ENCODE measurements around the gene FMNL1.

FMNL1 gene

GRCh38 chr17:45260204-45260783 lies 38.6 kb downstream of the FMNL1 start:
- no peak for DNase-seq

DNA sequence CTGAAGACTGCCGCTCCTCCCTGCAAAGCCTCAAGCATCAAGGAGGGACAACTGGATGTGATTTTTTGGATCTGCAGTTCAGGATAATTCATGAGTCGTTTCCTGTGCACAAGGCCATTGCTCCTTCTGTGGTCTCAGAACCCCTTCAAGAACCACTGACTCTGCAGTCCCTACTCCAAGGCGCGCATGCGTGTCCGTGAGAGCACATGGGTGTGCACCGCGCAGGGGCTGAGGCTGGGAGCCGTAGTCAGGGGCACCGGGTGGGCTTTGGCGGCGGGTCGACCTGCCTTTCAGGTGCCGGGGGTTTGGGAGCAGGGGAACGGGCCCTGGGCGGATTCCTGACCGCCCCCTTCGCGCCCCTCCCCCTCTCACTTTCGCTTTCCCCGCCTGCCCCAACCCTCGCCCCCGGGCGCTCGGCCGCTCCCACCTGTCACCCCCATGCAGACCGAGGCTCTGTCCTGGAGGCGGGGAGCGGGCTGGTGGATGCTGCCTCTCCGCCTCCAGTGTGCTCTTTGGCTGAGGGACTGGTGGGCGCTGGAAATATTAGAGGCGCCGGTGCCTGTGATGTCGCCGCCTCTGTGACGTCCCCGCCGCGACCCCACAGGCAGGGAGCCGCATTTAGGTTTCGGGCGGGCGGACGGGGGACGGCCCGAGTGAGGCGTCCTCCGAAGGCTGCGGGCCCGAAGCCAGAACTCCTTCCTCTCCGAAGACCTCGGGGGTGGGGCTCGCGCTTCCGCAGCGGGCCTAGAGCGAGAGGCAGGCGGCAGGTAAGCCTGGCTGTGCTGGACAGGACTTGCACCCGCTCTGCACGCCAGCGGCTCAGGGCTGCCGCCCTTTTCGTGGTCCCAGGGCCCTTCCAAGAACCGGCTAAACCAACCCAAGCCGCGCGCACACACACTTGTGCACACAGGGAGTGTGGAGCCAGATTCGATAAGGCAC lies 40.2 kb downstream of the FMNL1 start, which contains the start of gene SPATA32:
SPATA32 (minus strand) TSS at position 518 of the 939 bp plus-strand sequence; CDS start at position 440, 78 bp downstream.
- DNase-seq, result peak; percentile 89

DNA sequence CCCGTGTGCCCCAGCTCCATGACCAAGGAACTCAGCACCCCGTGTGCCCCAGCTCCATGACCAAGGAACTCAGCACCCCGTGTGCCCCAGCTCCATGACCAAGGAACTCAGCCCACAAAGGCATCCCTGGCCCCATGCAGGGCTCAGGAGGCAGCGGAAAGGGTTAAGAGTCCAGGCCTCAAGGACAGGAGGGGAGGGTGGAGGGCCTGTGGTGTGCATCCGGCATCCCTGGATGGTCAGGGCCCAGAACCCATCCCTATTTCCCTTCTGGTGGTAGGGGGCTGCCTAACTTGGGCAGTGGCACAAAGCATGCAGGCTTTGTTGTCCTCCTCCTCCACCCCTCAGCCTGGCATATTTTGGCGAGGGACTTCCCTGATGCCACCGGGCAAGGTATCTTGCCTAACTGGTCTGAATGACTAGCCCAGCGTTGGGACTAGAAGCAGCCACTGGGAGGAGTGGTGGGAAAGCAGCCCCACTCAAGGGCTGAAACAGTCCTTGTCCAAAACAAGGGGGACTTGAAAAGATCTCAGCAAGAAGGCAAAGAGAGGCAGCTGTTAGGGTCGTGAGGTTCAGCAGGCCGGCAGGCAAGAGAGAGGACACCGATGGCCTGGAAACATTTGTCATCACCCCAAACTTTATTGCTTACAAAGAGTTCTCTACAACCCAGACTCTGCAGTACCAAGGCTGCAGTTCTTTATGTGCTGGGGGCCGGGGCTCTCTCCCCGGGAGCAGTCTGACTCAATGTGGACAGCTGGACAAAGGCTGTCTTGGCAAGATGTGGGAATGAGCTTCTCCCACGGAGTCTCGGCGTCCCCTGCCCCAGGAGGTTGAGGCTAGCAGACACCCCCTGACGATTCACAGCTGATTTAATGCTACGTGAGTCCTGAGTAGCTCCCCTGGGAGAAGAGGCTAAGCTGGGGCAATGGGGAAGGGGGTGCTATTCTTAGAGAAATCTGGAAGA lies 41.1 kb downstream of the FMNL1 start:
- no peak for DNase-seq

GRCh38 chr17:45263477-45263860 lies 41.8 kb downstream of the FMNL1 start:
- no peak for DNase-seq

- DNase-seq, result no peak
These were observed 42.7 kb downstream of the FMNL1 start for GRCh38 chr17:45264430-45264829.

DNA sequence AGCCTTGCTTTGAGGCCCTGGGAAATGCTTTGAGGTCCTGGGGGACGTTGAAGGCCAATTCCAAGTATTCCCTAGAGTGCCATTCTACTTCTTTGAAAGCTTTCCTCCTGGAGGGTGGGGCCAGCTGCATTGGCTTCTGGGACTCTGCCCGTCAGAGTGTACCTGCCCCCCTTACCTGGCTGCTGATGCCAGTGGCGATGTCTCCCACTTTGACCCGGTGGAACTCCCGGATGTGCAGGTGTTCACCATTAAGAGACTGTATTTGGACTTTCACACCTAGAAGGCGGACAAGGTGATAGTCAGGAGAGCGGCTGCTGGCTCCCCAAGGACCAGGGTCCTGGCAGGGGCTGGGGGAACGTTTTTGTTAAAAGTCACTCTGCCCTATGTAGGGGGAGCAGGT lies 43.3 kb downstream of the FMNL1 start:
- DNase-seq, result no peak

DNA sequence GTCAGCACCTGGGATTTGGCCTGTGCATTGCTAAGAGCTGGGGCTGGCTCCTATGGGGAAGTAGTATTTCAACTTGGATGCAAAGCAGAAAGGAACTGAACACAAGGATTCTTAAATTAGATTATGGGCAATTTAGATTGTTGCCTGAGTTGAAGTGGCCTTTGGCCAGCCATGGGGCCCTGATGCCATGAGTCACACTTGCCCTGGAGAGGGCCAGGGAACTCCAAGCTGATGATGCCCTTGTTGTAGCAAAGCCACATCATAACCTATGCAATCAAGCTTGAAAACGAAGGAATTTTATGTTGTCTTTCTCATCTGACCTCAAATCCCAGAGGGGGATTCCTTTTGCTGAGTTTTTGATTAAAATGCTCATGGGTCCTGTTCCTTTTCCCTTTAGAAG lies 44.1 kb downstream of the FMNL1 start:
- DNase-seq, result no peak

DNA sequence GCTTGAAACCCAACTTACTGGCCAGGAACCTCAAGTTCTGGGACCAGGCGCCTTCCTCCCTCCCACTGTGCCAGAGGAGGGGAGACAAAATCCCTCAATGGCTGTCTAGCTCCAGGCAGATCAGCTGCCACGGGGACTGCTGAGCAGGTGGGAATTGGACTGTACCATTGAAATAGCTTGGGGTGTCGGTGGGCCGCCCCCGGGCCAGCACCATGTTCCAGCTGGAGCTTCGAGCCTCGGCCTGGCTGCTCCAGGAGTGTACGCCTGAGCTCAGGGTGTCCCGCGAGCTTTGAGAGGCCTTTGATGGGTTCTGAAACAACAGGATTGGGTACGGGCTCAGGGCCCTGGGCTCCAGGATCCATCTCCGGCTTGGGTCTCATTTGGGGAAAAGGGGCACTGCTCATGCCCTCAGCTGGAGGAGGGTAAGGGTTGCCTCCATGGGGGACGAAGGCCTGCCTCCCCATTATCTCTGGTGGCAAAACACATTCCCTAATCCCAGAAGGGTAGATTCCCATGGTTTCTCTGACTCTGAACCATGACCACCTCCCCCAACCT lies 44.8 kb downstream of the FMNL1 start:
- no peak for DNase-seq

- DNase-seq, result no peak
These were observed 45.9 kb downstream of the FMNL1 start for GRCh38 chr17:45267436-45268055.

GRCh38 chr17:45269912-45270311 lies 48.2 kb downstream of the FMNL1 start:
- DNase-seq, result no peak

DNA sequence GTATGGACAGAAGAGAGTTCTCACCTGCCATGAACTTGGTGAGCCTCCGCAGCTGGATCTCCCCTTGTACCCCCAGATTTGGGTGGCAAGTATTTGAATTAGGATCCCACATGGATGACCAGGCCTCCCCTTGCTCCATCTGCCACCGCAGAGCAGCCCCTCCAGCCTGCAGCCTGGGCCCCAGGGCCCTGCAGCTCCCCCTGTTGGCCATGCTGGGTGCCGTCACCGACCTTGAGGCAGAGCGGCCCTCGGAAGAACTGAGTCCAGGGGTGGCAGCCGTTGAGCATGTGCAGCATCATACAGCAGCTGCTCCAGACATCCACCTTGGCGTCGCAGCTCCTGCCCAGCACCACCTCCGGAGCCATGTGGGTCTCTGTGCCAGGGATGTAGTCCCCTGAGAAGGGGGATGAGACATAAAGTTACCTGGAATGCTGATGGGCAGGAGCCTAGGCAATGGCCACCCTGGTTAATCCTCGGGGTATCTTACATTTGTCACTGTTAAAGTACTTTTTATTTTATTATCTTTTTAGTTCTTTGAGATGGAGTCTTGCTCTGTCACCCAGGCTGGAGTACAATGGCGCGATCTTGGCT lies 49.2 kb downstream of the FMNL1 start:
- peak; percentile 82 for DNase-seq

- no peak for DNase-seq
These were observed 49.9 kb downstream of the FMNL1 start for GRCh38 chr17:45271603-45272002.

GRCh38 chr17:45273551-45273957 lies 51.9 kb downstream of the FMNL1 start:
- no peak for DNase-seq

- DNase-seq, result no peak
These were observed 52.3 kb downstream of the FMNL1 start for GRCh38 chr17:45274033-45274432.

DNA sequence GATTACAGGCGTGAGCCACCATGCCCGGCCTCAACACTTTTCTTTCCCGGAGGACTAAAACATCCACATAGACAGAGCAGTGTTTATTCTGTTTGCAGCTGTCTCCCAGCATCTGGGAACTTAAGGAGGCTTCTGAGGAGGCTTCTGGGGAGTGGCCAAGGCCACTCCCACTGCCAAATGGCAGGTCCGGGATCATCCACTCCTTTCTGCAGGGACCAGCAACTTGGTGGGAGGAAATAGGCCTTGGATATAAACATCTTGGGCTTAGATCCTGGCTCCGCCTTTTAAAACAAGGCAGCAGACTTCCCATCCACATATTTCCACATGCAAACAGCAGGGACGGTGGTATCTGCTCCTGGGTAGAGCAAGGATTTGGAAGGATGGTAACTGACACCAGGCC lies 54.3 kb downstream of the FMNL1 start:
- DNase-seq, result no peak

DNA sequence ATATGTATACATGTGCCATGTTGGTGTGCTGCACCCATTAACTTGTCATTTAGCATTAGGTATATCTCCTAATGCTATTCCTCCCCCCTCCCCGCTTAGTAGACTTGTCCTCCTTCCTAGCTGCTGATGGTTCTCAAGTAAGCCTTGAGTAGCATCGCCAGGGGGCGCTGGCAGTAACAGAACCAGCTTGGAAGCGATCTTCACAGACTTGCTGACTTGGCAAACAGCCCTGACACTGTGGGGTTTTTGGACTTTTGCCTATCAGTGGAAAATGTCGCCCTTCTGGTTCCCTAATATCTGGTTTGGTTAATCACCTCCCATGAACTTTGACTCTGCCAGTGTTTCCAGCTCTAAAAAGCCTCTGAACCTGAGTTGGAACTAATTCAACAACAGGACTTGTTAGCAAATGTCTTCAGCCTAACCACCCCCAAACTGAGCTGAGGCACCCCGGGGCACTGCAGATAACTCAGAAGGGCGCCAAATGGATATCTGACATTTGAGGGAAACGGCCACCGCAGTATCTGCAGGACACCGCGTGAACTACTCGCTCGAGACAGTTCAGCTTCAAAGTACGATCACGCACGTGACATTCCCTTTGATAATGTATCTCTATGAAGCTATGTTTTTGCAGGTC lies 55.6 kb downstream of the FMNL1 start:
- peak; percentile 95 for DNase-seq

- DNase-seq, result no peak
These were observed 56.3 kb downstream of the FMNL1 start for GRCh38 chr17:45277992-45278391.

DNA sequence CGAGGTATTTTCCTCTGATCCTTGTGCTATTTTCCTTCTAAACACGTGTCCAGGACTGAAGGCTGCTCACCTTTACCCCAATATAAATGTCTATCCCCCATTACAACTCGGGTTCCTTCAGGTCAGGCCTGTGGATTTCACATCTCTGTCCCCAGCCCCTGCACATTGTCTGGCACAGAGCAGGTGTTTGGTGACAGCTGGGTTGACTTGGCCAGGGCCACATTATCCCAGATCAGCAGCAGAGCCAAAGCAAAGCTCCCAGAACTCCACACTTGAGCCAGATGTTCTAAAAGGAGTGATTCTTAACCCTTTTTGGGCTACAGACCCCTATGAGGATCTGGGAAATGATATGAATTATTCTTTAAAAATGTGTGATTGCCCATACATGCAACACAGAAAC lies 58.2 kb downstream of the FMNL1 start:
- no peak for DNase-seq

DNA sequence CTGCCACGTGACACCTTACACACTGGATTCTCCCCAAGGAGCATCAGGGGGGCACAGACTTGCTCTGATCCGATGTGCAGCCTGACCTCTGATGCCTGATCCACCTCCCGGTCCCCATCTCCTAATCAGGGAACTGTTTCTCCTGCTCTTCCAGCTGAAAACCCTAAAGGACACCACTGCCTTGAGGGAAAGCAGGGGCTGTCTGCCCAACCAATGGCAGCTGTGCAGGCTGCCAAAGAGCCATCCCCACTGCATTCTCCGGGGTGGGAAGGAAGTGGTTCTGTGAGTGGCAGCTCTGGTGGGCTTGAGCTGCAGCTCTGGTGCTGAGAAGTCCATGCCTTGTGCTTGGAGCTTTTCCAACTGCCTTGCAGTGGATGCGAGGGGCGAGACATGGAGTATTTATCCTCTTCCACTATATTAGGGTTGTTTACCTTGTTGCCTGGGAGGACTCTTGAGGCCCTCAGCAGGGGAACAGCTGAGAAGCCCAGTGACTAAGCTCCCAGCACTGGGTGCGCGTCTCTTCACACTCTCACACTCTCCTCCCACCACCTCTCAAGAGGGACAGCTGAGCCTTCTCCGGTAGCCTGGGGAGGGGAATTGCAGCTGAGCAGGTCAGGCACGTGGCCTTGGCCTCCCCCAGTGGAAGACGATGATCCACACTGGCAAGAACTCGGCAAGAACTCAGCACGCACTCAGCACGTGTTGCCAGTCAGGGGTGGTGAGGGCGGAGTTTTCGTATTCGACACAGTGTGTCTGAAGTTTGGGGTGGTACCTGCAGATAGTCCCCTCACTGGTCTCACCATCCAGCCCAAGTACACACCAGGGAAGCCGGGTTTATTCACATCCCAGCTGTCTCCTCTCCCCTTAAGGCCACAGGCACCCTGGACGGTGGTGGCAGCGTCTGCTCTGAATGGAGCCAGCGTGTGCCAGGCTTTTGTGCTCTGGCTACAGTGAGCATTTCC lies 61.3 kb downstream of the FMNL1 start:
- DNase-seq, result no peak

GRCh38 chr17:45283711-45284110 lies 62.0 kb downstream of the FMNL1 start:
- DNase-seq, result no peak
